Epithelial cell of proximal tubule (primary cell): ENCODE data around the gene SDK2. TPM values are rescaled to one million over a fixed set of nuclear protein-coding genes. Genes with fewer than 3 reads are reported as not detected.

Experiments used
- DNase-seq: peaks from one replicate; pipeline ENCODE4 v3.0.0-alpha.2; 2011; ENCODE audit warnings: low read depth
- H3K4me3 ChIP-seq: 2 replicates; pipeline ENCODE4 v1.5.1; 2011; ENCODE audit warnings: low read depth, mild to moderate bottlenecking, low read length
- CTCF ChIP-seq: conservative IDR thresholded peaks from 2 replicates; pipeline ENCODE4 v1.5.1; 2012; ENCODE audit warnings: low read depth, mild to moderate bottlenecking, low read length
- total RNA-seq: library from RNA; depleted of rRNA; stranded (reverse); fragments of >200 nt; gene quantifications from 2 replicates; pipeline ENCODE4 v1.2.3, GENCODE V29; 2015

SDK2 gene
- total RNA-seq, 1 donor from 2014 or later, result 0.12 TPM

GRCh38 chr17:73363442-73364154 lies 280.6 kb downstream of the SDK2 start:
- no peak for DNase-seq
- TF ChIP-seq CTCF, result no peak
- no peak overlapping the region for H3K4me3 ChIP-seq

GRCh38 chr17:73362697-73363096 lies 281.5 kb downstream of the SDK2 start:
- DNase-seq, result no peak
- TF ChIP-seq CTCF, result no peak
- no peak overlapping the region for H3K4me3 ChIP-seq

GRCh38 chr17:73360961-73361761 lies 283.1 kb downstream of the SDK2 start:
- no peak for DNase-seq
- TF ChIP-seq CTCF, result no peak
- H3K4me3 ChIP-seq, result no peak overlapping the region

DNA sequence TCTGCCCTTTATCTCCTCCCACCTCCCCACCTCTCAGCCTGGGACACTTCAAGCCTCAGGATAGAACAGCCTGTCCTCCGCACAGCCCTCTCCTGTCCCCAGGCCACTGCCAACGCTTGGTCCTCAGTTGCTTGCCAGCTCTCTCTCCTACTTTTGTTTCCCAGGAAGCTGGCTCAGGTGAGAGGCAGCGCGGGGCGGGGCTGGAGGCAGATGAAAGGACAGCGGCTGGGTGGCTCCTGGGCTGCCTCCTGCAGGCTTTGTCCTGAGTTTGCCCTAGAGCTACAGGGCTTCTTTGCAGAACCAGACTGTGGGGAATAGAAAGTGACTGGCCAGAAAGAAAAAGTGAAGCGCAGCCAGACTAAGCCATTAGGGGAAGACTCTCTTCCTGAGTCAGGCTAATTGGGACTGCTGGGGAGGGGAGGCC lies 284.2 kb downstream of the SDK2 start:
- H3K4me3 ChIP-seq, result no peak overlapping the region
- no peak for DNase-seq
- no peak for TF ChIP-seq CTCF

DNA sequence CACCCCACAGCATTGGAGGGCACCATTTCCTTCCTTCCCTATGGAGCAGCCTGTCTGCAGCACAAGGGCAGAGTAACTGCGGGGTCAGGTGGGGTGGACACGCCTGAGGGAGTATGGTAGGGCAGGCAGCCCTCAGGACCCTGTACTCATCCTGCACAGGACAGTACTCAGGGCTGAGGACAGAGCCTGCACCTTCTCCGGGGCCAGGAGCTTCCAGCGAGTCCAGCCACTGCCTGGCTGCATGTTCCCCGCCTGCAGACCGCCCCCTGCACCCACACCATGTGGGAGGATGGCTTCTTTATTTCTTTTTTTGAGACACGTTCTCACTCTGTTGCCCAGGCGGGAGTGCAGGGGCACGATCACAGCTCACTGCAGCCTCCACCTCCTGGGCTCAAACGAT lies 284.9 kb downstream of the SDK2 start:
- no peak for DNase-seq
- no peak for TF ChIP-seq CTCF
- H3K4me3 ChIP-seq, result no peak overlapping the region

DNA sequence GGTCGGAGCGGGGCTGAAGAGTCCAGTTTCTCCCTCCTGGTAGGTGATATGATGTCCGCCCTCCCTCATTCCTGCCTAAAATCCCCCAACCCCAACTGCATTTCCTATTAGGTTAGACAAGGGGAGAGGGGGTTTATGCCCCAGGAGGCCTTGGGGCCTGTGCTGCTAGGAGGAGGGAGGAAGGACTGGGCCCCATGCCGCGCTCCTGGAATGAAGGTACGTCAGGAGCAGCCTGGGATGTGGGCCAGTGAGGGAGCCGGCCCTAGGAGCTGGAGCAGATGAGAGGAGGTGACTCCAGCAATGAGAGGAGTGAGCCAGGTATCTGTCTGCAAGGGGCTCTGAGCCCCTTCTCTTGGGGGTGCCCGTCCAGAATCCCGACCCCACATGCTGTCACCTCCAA lies 285.6 kb downstream of the SDK2 start:
- no peak for DNase-seq
- H3K4me3 ChIP-seq, result no peak overlapping the region
- no peak for TF ChIP-seq CTCF
